Hepatocyte (in vitro differentiated cells): ENCODE measurements around the gene CSRP2.

Experiments used
- CTCF ChIP-seq: fragments of 200-600 bp; sonication (generic); IDR thresholded peaks from 2 replicates; pipeline ENCODE4 v1.5.1; 2016; ENCODE audit warnings: antibody characterized with exemption, mild to moderate bottlenecking; ENCODE audit not compliant: poor library complexity
- EZH2 ChIP-seq: fragments of 200-600 bp; sonication (generic); IDR thresholded peaks from 2 replicates; pipeline ENCODE4 v1.6.1; 2016; ENCODE audit warnings: antibody characterized with exemption, mild to moderate bottlenecking, borderline replicate concordance
- EZH2phosphoT487 ChIP-seq: fragments of 200-600 bp; sonication (generic); IDR thresholded peaks from one replicate; pipeline ENCODE4 v1.6.1; 2018; ENCODE audit warnings: antibody characterized with exemption, mild to moderate bottlenecking, low read depth, moderate library complexity; ENCODE audit not compliant: unreplicated experiment, severe bottlenecking

- TF ChIP-seq EZH2phosphoT487 (no peak), CTCF (no peak), EZH2 (no peak)
These were observed 15.7 kb downstream of the CSRP2 start for GRCh38 chr12:76863005-76863670.
